ENCODE results near the gene SLC26A4.
A peak's percentile ranks its signal among the peaks of the same experiment; 100 is the strongest.

SLC26A4 gene

GRCh38 chr7:107659666-107660065 is 962 bp upstream of the SLC26A4 start:
- peak; percentile 19 to 49 for DNase-seq (ENCODE audit: low read depth in 2 of 2)

- peak; percentile 34 to 36 for DNase-seq (ENCODE audit: low read depth in 2 of 2)
Observed at GRCh38 chr7:107661081-107661864, 645 bp downstream of the SLC26A4 start.

GRCh38 chr7:107661865-107662379 is 1.3 kb downstream of the SLC26A4 start:
- DNase-seq (ENCODE audit: low read depth in 2 of 2), result no peak

- no peak for DNase-seq (ENCODE audit: low read depth in 2 of 2)
Observed at GRCh38 chr7:107663196-107663595, 2.6 kb downstream of the SLC26A4 start.

- DNase-seq (ENCODE audit: low read depth in 2 of 2), result no peak
Observed at GRCh38 chr7:107666790-107667189, 6.2 kb downstream of the SLC26A4 start.

- DNase-seq (ENCODE audit: low read depth in 2 of 2), result no peak
Observed at GRCh38 chr7:107667341-107667740, 6.7 kb downstream of the SLC26A4 start.

GRCh38 chr7:107668296-107668695 is 7.7 kb downstream of the SLC26A4 start:
- DNase-seq (ENCODE audit: low read depth in 2 of 2), result no peak

- no peak for DNase-seq (ENCODE audit: low read depth in 2 of 2)
Observed at GRCh38 chr7:107672183-107672582, 11.6 kb downstream of the SLC26A4 start.

GRCh38 chr7:107676249-107676648 is 15.6 kb downstream of the SLC26A4 start:
- no peak for DNase-seq (ENCODE audit: low read depth in 2 of 2)

- no peak for DNase-seq (ENCODE audit: low read depth in 2 of 2)
Observed at GRCh38 chr7:107678110-107678753, 17.6 kb downstream of the SLC26A4 start.

GRCh38 chr7:107680478-107680877 is 19.9 kb downstream of the SLC26A4 start:
- DNase-seq (ENCODE audit: low read depth in 2 of 2), result no peak

- DNase-seq (ENCODE audit: low read depth in 2 of 2), result no peak
Observed at GRCh38 chr7:107682886-107683285, 22.3 kb downstream of the SLC26A4 start.

GRCh38 chr7:107684287-107684686 is 23.7 kb downstream of the SLC26A4 start:
- no peak for DNase-seq (ENCODE audit: low read depth in 2 of 2)

- no peak for DNase-seq (ENCODE audit: low read depth in 2 of 2)
Observed at GRCh38 chr7:107684947-107685463, 24.4 kb downstream of the SLC26A4 start.

- no peak for DNase-seq (ENCODE audit: low read depth in 2 of 2)
Observed at GRCh38 chr7:107686816-107687387, 26.3 kb downstream of the SLC26A4 start.

GRCh38 chr7:107687656-107688055 is 27.0 kb downstream of the SLC26A4 start:
- DNase-seq (ENCODE audit: low read depth in 2 of 2), result no peak

GRCh38 chr7:107689553-107689952 is 28.9 kb downstream of the SLC26A4 start:
- no peak for DNase-seq (ENCODE audit: low read depth in 2 of 2)

- no peak for DNase-seq (ENCODE audit: low read depth in 2 of 2)
Observed at GRCh38 chr7:107690084-107690483, 29.5 kb downstream of the SLC26A4 start.

- no peak for DNase-seq (ENCODE audit: low read depth in 2 of 2)
Observed at GRCh38 chr7:107690611-107691010, 30.0 kb downstream of the SLC26A4 start.

GRCh38 chr7:107691716-107692115 is 31.1 kb downstream of the SLC26A4 start:
- DNase-seq (ENCODE audit: low read depth in 2 of 2), result no peak

- no peak for DNase-seq (ENCODE audit: low read depth in 2 of 2)
Observed at GRCh38 chr7:107692501-107692900, 31.9 kb downstream of the SLC26A4 start.

GRCh38 chr7:107693396-107693795 is 32.8 kb downstream of the SLC26A4 start:
- DNase-seq (ENCODE audit: low read depth in 2 of 2), result no peak

- DNase-seq (ENCODE audit: low read depth in 2 of 2), result no peak
Observed at GRCh38 chr7:107694386-107694785, 33.8 kb downstream of the SLC26A4 start.
